Prostate gland (tissue), 2 donors: Measurements from ENCODE around the gene PGF.

Experiments
- CTCF ChIP-seq, 4 experiments: fragments of 200-600 bp in 2 of 4; fragments of 450-650 bp in 2 of 4; sonication (generic) in 2 of 4; IDR thresholded peaks; 1 replicate in 3 of 4; 2 replicates in 1 of 4; pipeline ENCODE4 v1.5.1; 2016 to 2019; ENCODE audit warnings: antibody characterized with exemption in 4 of 4, mild to moderate bottlenecking in 2 of 4, moderate library complexity in 2 of 4
- POLR2A ChIP-seq: fragments of 450-650 bp; IDR thresholded peaks from one replicate; pipeline ENCODE4 v1.6.1; 2016; ENCODE audit warnings: antibody characterized with exemption, mild to moderate bottlenecking
- POLR2AphosphoS5 ChIP-seq: sonication (generic); formaldehyde crosslinking; IDR thresholded peaks from one replicate; pipeline ENCODE4 v1.6.1; 2017; ENCODE audit warnings: antibody characterized with exemption

- no peak for TF ChIP-seq CTCF (IDR thresholded peaks at IDR 0.05)
- TF ChIP-seq POLR2AphosphoS5: no peak
- TF ChIP-seq POLR2A: no peak
Observed at GRCh38 chr14:74902941-74903705, 52.3 kb downstream of the PGF start.
